Activated CD4-positive, alpha-beta memory T cell treated with anti-CD3 and anti-CD28 coated beads, Interleukin-2, amount 10 ng/mL, durations not matched to agents 7 days and 5 days (primary cell): ENCODE data around the gene PLA2G2F. TPM values are rescaled to one million over a fixed set of nuclear protein-coding genes. Genes with fewer than 3 reads are reported as not detected.

ENCODE experiments used
- CTCF ChIA-PET: fragments of 350-600 bp; sonication (Branson Sonifier 250); formaldehyde crosslinking; loops from one replicate; lab custom pipeline; 2021; ENCODE audit warnings: antibody characterized with exemption, inconsistent platforms; lab: Charles Lee
- POLR2A ChIA-PET: fragments of 350-600 bp; sonication (Branson Sonifier 250); formaldehyde crosslinking; loops from one replicate; lab custom pipeline; 2021; ENCODE audit warnings: antibody characterized with exemption; lab: Charles Lee
- DNase-seq: peaks from one replicate; pipeline ENCODE4 v3.0.0-alpha.2; 2020
- H3K27ac Mint-ChIP-seq: one replicate; pipeline ENCODE4 v1.8.0; 2021; ENCODE audit warnings: mild to moderate bottlenecking, mixed read lengths
- H3K27me3 Mint-ChIP-seq: one replicate; pipeline ENCODE4 v1.8.0; 2021; ENCODE audit warnings: mixed read lengths
- H3K36me3 Mint-ChIP-seq: one replicate; pipeline ENCODE4 v1.8.0; 2021; ENCODE audit warnings: low read depth, mixed read lengths
- H3K4me1 Mint-ChIP-seq: one replicate; pipeline ENCODE4 v1.8.0; 2021; ENCODE audit warnings: mixed read lengths
- H3K4me3 Mint-ChIP-seq: one replicate; pipeline ENCODE4 v1.8.0; 2021; ENCODE audit warnings: mild to moderate bottlenecking, mixed read lengths
- H3K9me3 Mint-ChIP-seq: one replicate; pipeline ENCODE4 v1.8.0; 2021; ENCODE audit warnings: mixed read lengths
- total RNA-seq, 2 experiments: library from RNA; stranded (reverse); gene quantifications; one replicate each; pipeline ENCODE4 v1.2.3, GENCODE V29; 2021

PLA2G2F gene
- total RNA-seq, 2 experiments from 2014 or later = not detected

DNA sequence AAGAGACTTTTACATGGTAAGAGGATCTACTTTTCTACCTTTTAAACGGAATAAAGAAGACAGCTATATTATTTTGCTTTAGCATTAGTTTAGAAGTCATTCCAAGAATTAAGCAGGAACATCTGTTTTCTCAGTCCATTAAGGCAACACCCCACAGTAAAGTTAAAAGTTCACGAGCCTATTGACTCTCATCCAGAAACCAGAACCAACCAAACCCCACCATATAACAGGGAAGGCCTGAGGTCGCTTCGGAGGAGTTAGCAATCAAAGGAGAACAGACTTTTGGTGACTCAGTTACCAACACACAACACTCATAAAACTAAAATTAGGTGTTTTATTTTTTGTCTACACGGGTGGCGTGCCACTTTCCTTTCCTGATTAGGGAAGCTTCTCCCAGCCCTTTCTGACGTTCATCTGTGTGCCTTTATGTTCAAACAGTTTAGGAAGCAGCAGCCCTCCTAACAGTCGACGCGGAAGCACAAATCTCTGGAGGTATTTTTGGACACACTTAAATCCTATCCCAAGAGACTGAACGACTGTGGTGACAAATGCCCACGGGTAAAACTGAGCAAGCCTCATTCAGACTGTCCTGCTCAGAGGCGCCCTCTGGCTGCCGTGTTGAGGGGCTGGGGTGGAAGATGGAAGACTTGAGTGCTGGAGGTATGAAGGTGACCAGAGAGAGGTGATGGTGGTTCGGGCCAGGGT, 55.8 kb downstream of the PLA2G2F start:
- Mint-ChIP-seq H3K36me3 (no peaks in the 10 kb centered on the region), H3K4me1 (peaks cover 3% of the 10 kb centered on the region), H3K27me3 (peaks cover 30% of the 10 kb centered on the region), H3K9me3 (no peaks in the 10 kb centered on the region), H3K27ac (no peak overlapping the region), H3K4me3 (no peak overlapping the region)
- POLR2A ChIA-PET = no interaction called here
- CTCF ChIA-PET = interaction anchor here (0.6 to 3.4 kb wide), 11 partner anchors 12 to 277 kb away, joined by 3 to 41 read pairs (median 4); no protein-coding TSS in a partner anchor
- DNase-seq = peak; percentile 78

DNA sequence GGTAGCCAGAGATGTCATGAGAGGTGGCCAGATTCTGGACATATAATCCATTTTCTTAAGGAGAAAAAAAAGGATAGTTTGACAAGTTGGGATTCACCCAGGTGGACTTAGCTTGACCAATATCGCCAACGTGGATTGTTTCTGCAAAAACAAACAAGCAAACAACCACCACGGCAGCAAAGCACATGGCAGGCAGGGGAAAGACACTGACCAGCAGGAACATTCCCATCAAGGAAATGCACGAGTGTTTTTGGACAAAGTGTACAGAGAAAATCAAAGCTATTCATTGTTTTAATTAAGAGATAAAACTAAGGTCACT, 56.3 kb downstream of the PLA2G2F start:
- peaks cover 3% of the 10 kb centered on the region for H3K4me1 Mint-ChIP-seq
- H3K36me3 Mint-ChIP-seq = no peaks in the 10 kb centered on the region
- no peak overlapping the region for H3K4me3 Mint-ChIP-seq
- ChIA-PET POLR2A (no interaction called here), CTCF (interaction anchor here (0.7 to 3.4 kb wide), 11 partner anchors 11 to 384 kb away, joined by 3 to 41 read pairs (median 4); no protein-coding TSS in a partner anchor)
- DNase-seq = no peak
- H3K27ac Mint-ChIP-seq = no peak overlapping the region
- H3K9me3 Mint-ChIP-seq = no peaks in the 10 kb centered on the region
- peaks cover 34% of the 10 kb centered on the region for H3K27me3 Mint-ChIP-seq

- DNase-seq = no peak
- Mint-ChIP-seq H3K4me1 (peaks cover 3% of the 10 kb centered on the region), H3K27me3 (peaks cover 37% of the 10 kb centered on the region), H3K9me3 (no peaks in the 10 kb centered on the region), H3K27ac (no peak overlapping the region), H3K4me3 (no peak overlapping the region), H3K36me3 (no peaks in the 10 kb centered on the region)
- POLR2A ChIA-PET = no interaction called here
- CTCF ChIA-PET = interaction anchor here (0.6 to 1.7 kb wide), 2 partner anchors 16 to 312 kb away, joined by 3 to 7 read pairs; no protein-coding TSS in a partner anchor
Observed at GRCh38 chr1:20197329-20197791, 58.2 kb downstream of the PLA2G2F start.

DNA sequence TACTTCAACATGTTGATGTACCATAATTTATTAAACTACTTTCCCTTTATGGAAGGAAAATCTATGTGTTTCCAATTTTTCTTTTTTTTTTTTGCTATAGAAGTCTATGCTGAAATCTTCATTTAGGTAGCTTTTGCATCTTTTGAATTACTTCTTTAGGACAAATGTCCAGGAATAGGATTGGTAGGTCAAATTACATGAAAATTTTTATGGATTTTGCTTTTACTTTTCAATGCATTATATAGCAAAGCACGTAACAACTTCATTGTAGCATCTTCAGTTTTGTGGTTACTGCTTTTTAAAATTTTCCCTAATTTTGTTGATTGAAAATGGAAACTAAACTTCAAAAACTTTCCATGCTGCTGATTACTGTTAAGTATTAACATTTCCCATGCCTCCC, 59.2 kb downstream of the PLA2G2F start:
- no peaks in the 10 kb centered on the region for H3K9me3 Mint-ChIP-seq
- no peaks in the 10 kb centered on the region for H3K36me3 Mint-ChIP-seq
- H3K4me1 Mint-ChIP-seq = peaks cover 3% of the 10 kb centered on the region
- peaks cover 34% of the 10 kb centered on the region for H3K27me3 Mint-ChIP-seq
- ChIA-PET POLR2A (no interaction called here), CTCF (no interaction called here)
- no peak for DNase-seq
- H3K4me3 Mint-ChIP-seq = no peak overlapping the region
- H3K27ac Mint-ChIP-seq = no peak overlapping the region

DNA sequence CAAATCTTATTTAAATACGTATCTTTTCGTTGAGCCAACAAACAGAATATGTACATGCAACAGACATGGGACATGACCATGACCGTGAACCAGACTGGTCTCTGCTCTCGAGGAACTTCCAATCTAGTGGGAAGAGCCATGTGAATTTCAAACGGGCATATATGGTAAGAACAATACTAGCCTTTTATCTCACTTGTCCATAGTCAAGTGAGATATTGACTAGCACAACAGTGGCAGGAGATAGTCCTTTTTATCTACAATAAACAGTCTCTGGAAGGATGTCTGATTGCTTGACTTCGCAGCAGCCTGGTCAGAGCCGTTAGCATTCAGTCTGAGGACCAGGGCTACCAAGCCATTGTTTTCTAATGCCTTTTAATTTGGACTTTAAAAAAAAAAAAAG, 59.8 kb downstream of the PLA2G2F start:
- Mint-ChIP-seq H3K36me3 (no peaks in the 10 kb centered on the region), H3K4me3 (no peak overlapping the region), H3K27me3 (peaks cover 34% of the 10 kb centered on the region), H3K4me1 (peaks cover 3% of the 10 kb centered on the region), H3K27ac (no peak overlapping the region), H3K9me3 (no peaks in the 10 kb centered on the region)
- no peak for DNase-seq
- CTCF ChIA-PET = no interaction called here
- POLR2A ChIA-PET = no interaction called here

GRCh38 chr1:20199403-20199802, 60.3 kb downstream of the PLA2G2F start:
- H3K36me3 Mint-ChIP-seq = no peaks in the 10 kb centered on the region
- H3K27ac Mint-ChIP-seq = no peak overlapping the region
- no peak for DNase-seq
- ChIA-PET POLR2A (no interaction called here), CTCF (interaction anchor here (1.5 kb wide), 1 partner anchor 13 kb away, joined by 5 read pairs; no protein-coding TSS in a partner anchor)
- peaks cover 3% of the 10 kb centered on the region for H3K4me1 Mint-ChIP-seq
- H3K9me3 Mint-ChIP-seq = no peaks in the 10 kb centered on the region
- no peak overlapping the region for H3K4me3 Mint-ChIP-seq
- H3K27me3 Mint-ChIP-seq = peaks cover 33% of the 10 kb centered on the region

GRCh38 chr1:20199840-20200239, 60.7 kb downstream of the PLA2G2F start:
- no peak overlapping the region for H3K4me3 Mint-ChIP-seq
- DNase-seq = no peak
- H3K36me3 Mint-ChIP-seq = no peaks in the 10 kb centered on the region
- ChIA-PET POLR2A (no interaction called here), CTCF (interaction anchor here (1.5 kb wide), 1 partner anchor 13 kb away, joined by 5 read pairs; no protein-coding TSS in a partner anchor)
- H3K27me3 Mint-ChIP-seq = peaks cover 33% of the 10 kb centered on the region
- no peaks in the 10 kb centered on the region for H3K9me3 Mint-ChIP-seq
- H3K27ac Mint-ChIP-seq = no peak overlapping the region
- H3K4me1 Mint-ChIP-seq = peaks cover 3% of the 10 kb centered on the region

Other genes starting within 250 kb of the PLA2G2F start
- gene PLA2G2E, start 215.7 kb upstream of the PLA2G2F start, total RNA-seq = not detected
- gene PLA2G2A, start 159.7 kb upstream of the PLA2G2F start, total RNA-seq = not detected
- not detected for gene PLA2G5, start 69.1 kb upstream of the PLA2G2F start, total RNA-seq
- gene PLA2G2D, start 19.8 kb upstream of the PLA2G2F start, total RNA-seq = not detected
- 1 to 10 TPM; 1.5 to 1.7 TPM for gene UBXN10, start 46.8 kb downstream of the PLA2G2F start, total RNA-seq
- gene PLA2G2C, start 47.2 kb downstream of the PLA2G2F start, total RNA-seq = under 1 TPM; 0.18 to 0.40 TPM
- gene VWA5B1, start 151.6 kb downstream of the PLA2G2F start, total RNA-seq = not detected